Upper lobe of left lung (tissue), 6 donors: ENCODE measurements around the gene LARP4B. TPM values are rescaled to one million over a fixed set of nuclear protein-coding genes. Genes with fewer than 3 reads are reported as not detected.

Experiments
- ATAC-seq, 2 donors: fragments of 200-7000 bp; cut with Tn5 transposase; one replicate each; pipeline ENCODE4 v1.9.1; 2022; ENCODE audit warnings: mild to moderate bottlenecking in 2 of 2, moderate library complexity in 2 of 2; ENCODE audit not compliant: low FRiP score in 2 of 2
- DNase-seq, 2 donors: peaks; one replicate each; pipeline ENCODE4 v3.0.0-alpha.2; 2019 to 2020
- H3K27ac ChIP-seq, 4 donors: fragments of 200-600 bp; sonication (generic); one replicate each; pipeline ENCODE4 v1.5.1; 2016 to 2019
- H3K27me3 ChIP-seq, 4 donors: fragments of 200-600 bp; sonication (generic); one replicate each; pipeline ENCODE4 v1.5.1; 2017 to 2019
- H3K36me3 ChIP-seq, 4 donors: fragments of 200-600 bp; sonication (generic); one replicate each; pipeline ENCODE4 v1.5.1; 2016 to 2019
- H3K4me1 ChIP-seq, 4 donors: fragments of 200-600 bp; sonication (generic); one replicate each; pipeline ENCODE4 v1.5.1; 2018 to 2019
- H3K4me3 ChIP-seq, 4 donors: fragments of 200-600 bp; sonication (generic); one replicate each; pipeline ENCODE4 v1.5.1; 2017 to 2019; ENCODE audit warnings: mild to moderate bottlenecking in 2 of 4, moderate library complexity in 1 of 4
- H3K9me3 ChIP-seq, 4 donors: fragments of 200-600 bp; sonication (generic); one replicate each; pipeline ENCODE4 v1.5.1; 2018 to 2019
- CTCF ChIP-seq, 6 experiments: fragments of 450-650 bp in 4 of 6; fragments of 200-600 bp in 2 of 6; sonication (generic) in 2 of 6; IDR thresholded peaks; one replicate each; pipeline ENCODE4 v1.5.1; 2016 to 2019; ENCODE audit warnings: antibody characterized with exemption in 6 of 6
- EP300 ChIP-seq, 4 donors: sonication (generic); formaldehyde crosslinking; IDR thresholded peaks; one replicate each; pipeline ENCODE4 v1.5.1; 2017; ENCODE audit warnings: antibody characterized with exemption in 4 of 4, control low read depth in 2 of 4
- POLR2A ChIP-seq, 4 donors: fragments of 450-650 bp; IDR thresholded peaks; one replicate each; pipeline ENCODE4 v1.5.1; 2016 to 2017; ENCODE audit warnings: antibody characterized with exemption in 4 of 4, mild to moderate bottlenecking in 2 of 4
- POLR2AphosphoS5 ChIP-seq, 2 donors: sonication (generic); formaldehyde crosslinking; IDR thresholded peaks; one replicate each; pipeline ENCODE4 v1.5.1; 2017; ENCODE audit warnings: antibody characterized with exemption in 2 of 2
- WGBS, 2 donors: methylation state at CpG; one replicate each; pipeline ENCODE4 v1.1.5; 2017 to 2018; 5-methylcytosine and 5-hydroxymethylcytosine counted together
- total RNA-seq, 6 donors: library from RNA; depleted of rRNA in 4 of 6; stranded (reverse); fragments of >200 nt in 4 of 6; gene quantifications; one replicate each; pipeline versions ENCODE4 v1.1.0 to v1.2.1, GENCODE V29; 2016 to 2021
- donor health status: DM: no; HTN: no; CAD: no; lungs with moderate emphysema.
- donor health status: DM: no; HTN: yes; CAD: no; lungs with severe emphysema.

LARP4B gene
- total RNA-seq, 6 donors from 2014 or later, result 106 to 154 (median 139) TPM

- ATAC-seq, result no peak
Observed at GRCh38 chr10:927131-927530, 4.4 kb downstream of the LARP4B start.

GRCh38 chr10:926075-926698, 5.3 kb downstream of the LARP4B start:
- TF ChIP-seq CTCF (IDR thresholded peaks at IDR 0.05), result no peak
- no peak for TF ChIP-seq POLR2A (IDR thresholded peaks at IDR 0.05)
- TF ChIP-seq EP300 (IDR thresholded peaks at IDR 0.05), result no peak
- no peak for TF ChIP-seq POLR2AphosphoS5 (IDR thresholded peaks at IDR 0.05)
- no peaks in the 10 kb centered on the region for H3K27me3 ChIP-seq
- H3K36me3 ChIP-seq, result peaks cover 0 to 11% (median 5%) of the 10 kb centered on the region in 4 donors
- WGBS, 2 donors, result 52 to 56% methylated on average over 4 of the region's 4 CpGs
- peak overlapping the region in 3 of 4 donors; percentile 3 to 25 (median 13) for H3K27ac ChIP-seq
- peak; percentile 18 to 81 for ATAC-seq
- DNase-seq, result peak in 1 of 2 donors; percentile 73
- H3K4me3 ChIP-seq, result no peak overlapping the region
- peaks cover 63 to 93% (median 69%) of the 10 kb centered on the region in 4 donors for H3K4me1 ChIP-seq
- no peaks in the 10 kb centered on the region for H3K9me3 ChIP-seq

More at GRCh38 chr10:927131-927530, 4.4 kb downstream of the LARP4B start:
- H3K4me1 ChIP-seq, result peaks cover 57 to 85% (median 64%) of the 10 kb centered on the region in 4 donors
- no peaks in the 10 kb centered on the region for H3K9me3 ChIP-seq
- 45 to 46% methylated on average over 2 of the region's 2 CpGs for WGBS, 2 donors
- no peaks in the 10 kb centered on the region for H3K27me3 ChIP-seq
- H3K36me3 ChIP-seq, result peaks cover 0 to 11% (median 5%) of the 10 kb centered on the region in 4 donors
- DNase-seq, result no peak
- no peak overlapping the region for H3K4me3 ChIP-seq
- TF ChIP-seq POLR2AphosphoS5 (IDR thresholded peaks at IDR 0.05) (no peak), EP300 (IDR thresholded peaks at IDR 0.05) (no peak), POLR2A (IDR thresholded peaks at IDR 0.05) (no peak), CTCF (IDR thresholded peaks at IDR 0.05) (no peak)
- H3K27ac ChIP-seq, result no peak overlapping the region

- H3K4me3 ChIP-seq, result no peak overlapping the region
- no peak for ATAC-seq
- H3K9me3 ChIP-seq, result no peaks in the 10 kb centered on the region
- peaks cover 0 to 11% (median 5%) of the 10 kb centered on the region in 4 donors for H3K36me3 ChIP-seq
- H3K4me1 ChIP-seq, result peaks cover 58 to 86% (median 66%) of the 10 kb centered on the region in 4 donors
- no peak overlapping the region for H3K27ac ChIP-seq
- no peak for DNase-seq
- 88 to 91% methylated on average over 4 of the region's 4 CpGs for whole genome bisulfite sequencing, 2 donors
- TF ChIP-seq POLR2A (IDR thresholded peaks at IDR 0.05) (no peak), EP300 (IDR thresholded peaks at IDR 0.05) (no peak), CTCF (IDR thresholded peaks at IDR 0.05) (no peak), POLR2AphosphoS5 (IDR thresholded peaks at IDR 0.05) (no peak)
- no peaks in the 10 kb centered on the region for H3K27me3 ChIP-seq
Observed at GRCh38 chr10:924524-924859, 7.0 kb downstream of the LARP4B start.

DNA sequence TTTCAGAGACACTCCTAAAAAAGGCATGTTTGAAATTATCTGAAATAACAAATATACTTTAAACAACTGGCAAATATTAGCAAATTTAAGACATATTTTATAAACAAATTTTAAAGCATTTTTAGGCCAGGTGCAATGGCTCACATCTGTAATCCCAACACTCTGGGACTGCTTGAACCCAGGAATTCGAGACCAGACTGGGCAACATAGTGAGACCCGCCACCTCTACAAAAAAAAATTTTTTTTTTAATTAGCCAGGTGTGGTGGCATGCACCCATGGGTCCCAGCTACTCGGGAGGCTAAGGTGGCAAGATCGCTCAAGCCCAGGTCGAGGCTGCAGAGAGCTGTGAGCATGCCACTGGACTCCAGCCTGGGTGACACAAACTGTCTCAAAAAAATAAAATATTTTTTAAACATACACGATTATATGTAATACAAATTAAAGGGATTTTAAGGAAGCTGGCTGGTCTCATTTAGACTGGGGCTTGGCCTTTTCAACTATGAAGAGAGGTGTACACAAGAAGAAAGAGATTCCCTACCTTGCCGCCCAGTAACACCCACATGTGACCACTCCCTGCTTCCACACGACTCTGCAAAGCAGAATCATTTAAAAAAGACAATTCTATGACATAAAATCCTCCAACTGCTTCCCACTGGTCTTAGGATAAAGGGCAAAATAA, 7.5 kb downstream of the LARP4B start:
- DNase-seq, result no peak
- 68 to 79% methylated on average over 8 of the region's 8 CpGs for WGBS, 2 donors
- H3K4me1 ChIP-seq, result peaks cover 52 to 86% (median 61%) of the 10 kb centered on the region in 4 donors
- no peak for ATAC-seq
- no peaks in the 10 kb centered on the region for H3K9me3 ChIP-seq
- H3K27me3 ChIP-seq, result no peaks in the 10 kb centered on the region
- H3K27ac ChIP-seq, result no peak overlapping the region
- no peak overlapping the region for H3K4me3 ChIP-seq
- TF ChIP-seq POLR2A (IDR thresholded peaks at IDR 0.05), result no peak
- no peak for TF ChIP-seq EP300 (IDR thresholded peaks at IDR 0.05)
- no peak for TF ChIP-seq POLR2AphosphoS5 (IDR thresholded peaks at IDR 0.05)
- TF ChIP-seq CTCF (IDR thresholded peaks at IDR 0.05), result no peak
- H3K36me3 ChIP-seq, result peaks cover 0 to 16% (median 5%) of the 10 kb centered on the region in 4 donors
